ENCODE data around the gene KCMF1.

- TF ChIP-seq POLR2A (IDR thresholded peaks at IDR 0.05), result no peak
- no peak for TF ChIP-seq CTCF (IDR thresholded peaks at IDR 0.05)
- TF ChIP-seq POLR2AphosphoS5 (IDR thresholded peaks at IDR 0.05; ENCODE audit: insufficient read depth in 1 of 2, low read depth in 1 of 2), result no peak
Observed at GRCh38 chr2:85073033-85073432, 102.1 kb downstream of the KCMF1 start.
